Ramos (cell line): ENCODE results near the gene WDR45.

Experiments
- in situ Hi-C: fragments of 300-500 bp; cut with MboI; formaldehyde crosslinking; loops from one replicate; pipeline ENCODE4 v1.14.3; 2022; ENCODE audit warnings: low sequenced_read_pairs; ENCODE audit not compliant: unreplicated experiment

WDR45 gene

DNA sequence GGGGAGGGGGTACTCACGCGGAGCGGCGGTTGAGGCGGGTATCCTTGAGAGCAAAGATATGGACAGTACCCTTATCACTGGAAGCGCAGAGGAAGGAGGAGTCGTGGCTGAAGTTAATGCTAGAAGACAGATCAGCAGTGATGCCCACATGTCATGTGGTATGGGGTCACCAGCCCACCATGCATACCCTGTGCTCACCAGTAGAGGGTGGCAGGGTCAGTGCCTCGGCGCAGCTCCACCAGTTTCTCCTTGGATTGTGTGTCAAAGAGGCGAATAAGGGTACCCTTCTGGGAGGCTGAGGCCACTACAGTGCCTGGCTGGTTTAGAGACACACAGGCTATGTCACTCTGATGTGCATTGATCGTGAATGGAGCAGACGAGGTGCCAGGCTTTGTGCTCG is 4.3 kb downstream of the WDR45 start:
- in situ Hi-C loops: no loop called here

GRCh38 chrX:49073601-49074575 is 5.8 kb downstream of the WDR45 start, which contains the start of gene PRAF2:
TSS of gene PRAF2 (minus strand) at chrX:49074002. CDS start at chrX:49073987, 15 bp downstream.
- in situ Hi-C loops: no loop called here

DNA sequence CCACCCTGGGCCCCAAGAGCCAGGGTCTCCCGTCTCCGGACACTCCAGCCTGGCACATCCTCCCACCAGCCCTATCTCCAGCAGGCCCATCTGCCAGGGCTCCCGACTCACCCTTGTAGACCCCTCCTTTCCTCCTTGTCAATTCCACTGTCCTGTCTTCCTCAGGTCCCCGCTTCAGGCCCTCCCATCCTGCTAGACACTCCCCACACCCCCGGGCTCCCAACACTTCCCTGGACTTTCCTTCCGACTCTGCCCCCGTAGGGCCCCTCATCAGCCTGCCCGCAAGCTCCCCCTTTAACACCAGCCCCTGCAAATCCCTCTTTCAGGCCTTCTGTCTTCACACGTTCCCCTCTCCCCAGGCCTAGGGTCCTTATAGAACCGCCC is 7.0 kb downstream of the WDR45 start:
- in situ Hi-C loops: no loop called here

- in situ Hi-C loops: no loop called here
These were observed 7.6 kb downstream of the WDR45 start for GRCh38 chrX:49071877-49072711.

DNA sequence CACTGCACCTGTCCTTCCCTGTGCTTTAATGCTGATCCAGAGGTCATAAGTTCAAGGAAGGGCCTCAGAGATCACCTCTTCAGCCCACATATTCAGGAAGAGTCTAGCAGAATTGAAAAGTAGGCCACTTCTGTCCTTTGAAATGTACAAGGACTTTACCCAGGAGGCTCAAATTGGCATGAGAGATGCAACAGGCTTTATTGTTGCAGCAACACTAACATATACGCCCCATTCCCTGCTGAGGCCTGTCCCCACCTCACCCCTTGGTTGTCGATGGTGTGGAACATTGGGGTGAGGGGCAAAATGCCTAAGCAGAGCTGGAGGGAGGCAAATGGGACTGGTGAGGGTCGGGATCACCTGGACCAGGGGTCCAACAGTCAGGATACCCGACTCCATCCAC is 8.7 kb downstream of the WDR45 start:
- in situ Hi-C loops: no loop called here

- in situ Hi-C loops: no loop called here
These were observed 10.6 kb downstream of the WDR45 start for GRCh38 chrX:49069038-49069437.

- in situ Hi-C loops: no loop called here
These were observed 12.2 kb downstream of the WDR45 start for GRCh38 chrX:49067285-49068120.

- in situ Hi-C loops: no loop called here
These were observed 13.0 kb downstream of the WDR45 start for GRCh38 chrX:49066690-49067089.

GRCh38 chrX:49066278-49066677 is 13.4 kb downstream of the WDR45 start:
- in situ Hi-C loops: no loop called here

DNA sequence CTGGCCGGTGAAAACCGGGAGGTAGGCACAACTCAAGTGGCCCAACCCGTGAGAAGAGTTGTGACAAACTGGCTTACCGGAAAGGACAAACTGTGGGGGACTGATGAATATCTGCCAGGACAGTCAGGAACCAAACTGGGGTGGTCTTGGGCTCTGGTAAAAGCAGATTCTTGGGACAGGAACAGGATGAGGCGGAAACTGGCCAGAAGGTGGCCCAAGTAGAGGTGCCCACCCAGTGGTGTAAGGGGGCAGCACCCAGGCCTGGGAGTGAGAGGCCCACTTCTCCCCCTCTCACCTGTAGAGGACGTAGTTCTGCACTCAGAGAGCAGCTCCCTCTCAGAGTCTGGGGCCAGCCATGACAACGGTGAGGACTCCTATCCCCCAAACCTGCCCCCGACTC is 15.0 kb downstream of the WDR45 start:
- in situ Hi-C loops: no loop called here

- in situ Hi-C loops: no loop called here
These were observed 15.4 kb downstream of the WDR45 start for GRCh38 chrX:49064303-49064702.

DNA sequence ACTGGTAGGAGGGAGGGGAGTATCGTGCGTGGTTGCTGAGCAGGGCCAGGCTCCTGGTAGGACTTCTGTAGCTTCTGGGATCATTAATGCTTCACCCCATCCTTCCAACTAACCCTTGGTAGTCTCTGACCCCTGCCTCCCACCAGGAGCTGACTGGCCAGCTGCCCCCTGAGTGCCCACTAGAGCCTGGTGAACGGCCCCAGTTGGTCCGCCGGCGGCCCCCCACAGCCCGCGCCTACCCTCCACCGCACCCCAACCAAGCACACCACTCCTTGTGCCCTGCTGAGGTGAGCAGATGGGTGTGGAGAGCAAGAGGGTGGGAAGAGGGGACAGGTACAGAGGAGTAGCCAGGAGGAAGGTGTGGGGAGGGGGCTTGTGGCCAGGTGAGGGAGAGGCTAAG is 16.0 kb downstream of the WDR45 start:
- in situ Hi-C loops: no loop called here

- in situ Hi-C loops: no loop called here
These were observed 17.8 kb downstream of the WDR45 start for GRCh38 chrX:49061916-49062315.

GRCh38 chrX:49061490-49061889 is 18.2 kb downstream of the WDR45 start:
- in situ Hi-C loops: no loop called here

- in situ Hi-C loops: no loop called here
These were observed 18.8 kb downstream of the WDR45 start for GRCh38 chrX:49060914-49061313.

- in situ Hi-C loops: no loop called here
These were observed 20.0 kb downstream of the WDR45 start for GRCh38 chrX:49059681-49060085.

DNA sequence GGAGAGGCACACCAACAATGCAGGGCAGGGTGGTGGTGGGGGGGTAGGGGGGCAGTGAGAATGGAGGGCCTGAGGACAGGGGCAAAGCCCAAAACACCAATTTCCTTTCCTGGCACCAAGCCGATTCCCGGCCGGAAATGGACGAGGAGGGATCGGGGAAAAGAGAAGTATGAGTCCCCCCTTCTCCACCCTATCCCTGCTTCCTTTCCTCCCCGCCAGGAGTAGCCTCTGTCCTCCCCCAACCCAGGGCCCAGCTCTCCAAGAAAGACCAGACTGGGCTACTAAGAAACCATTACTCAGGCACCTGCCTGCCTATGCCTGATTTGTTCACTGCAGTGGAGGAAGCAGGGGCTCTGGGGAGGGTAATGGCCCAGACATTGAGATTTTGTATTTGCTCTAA is 20.5 kb downstream of the WDR45 start:
- in situ Hi-C loops: no loop called here

GRCh38 chrX:49058794-49059193 is 20.9 kb downstream of the WDR45 start, which contains the start of gene CCDC120:
TSS of gene CCDC120 (plus strand) at chrX:49058999. CDS start at chrX:49062042, 3,043 bp downstream.
- in situ Hi-C loops: no loop called here

DNA sequence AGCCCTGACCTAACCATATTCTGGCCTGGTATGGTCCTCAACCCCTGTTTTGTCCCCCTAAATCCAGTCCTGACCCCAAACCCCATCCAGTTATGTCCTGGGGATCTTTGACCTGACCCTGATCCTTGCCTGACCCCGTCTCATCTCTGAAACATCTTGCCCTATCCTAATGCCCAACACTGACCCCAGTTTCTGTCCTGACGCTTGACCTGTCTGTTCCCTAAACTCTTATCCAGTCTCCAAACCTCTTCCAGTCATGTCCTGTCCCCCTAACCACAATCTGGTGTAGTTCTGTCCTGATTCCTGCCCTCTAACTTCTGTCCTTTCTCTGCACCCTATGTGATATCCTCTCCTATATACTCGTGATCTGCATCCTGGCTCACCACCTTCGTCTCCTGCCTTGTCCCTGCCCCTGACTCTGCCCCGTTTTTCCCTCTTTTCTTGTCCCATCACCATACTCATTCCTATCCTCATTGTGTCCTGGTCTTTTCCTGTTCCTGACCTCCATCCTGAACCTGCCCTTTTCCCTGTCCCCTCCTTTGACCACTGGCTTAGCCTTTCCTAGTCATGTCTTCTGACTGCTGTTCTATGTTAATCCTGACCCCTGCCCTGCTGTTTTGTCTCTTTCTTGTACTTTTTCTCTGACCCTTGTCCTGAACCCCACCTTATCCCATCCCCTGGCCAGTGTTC is 25.5 kb downstream of the WDR45 start:
- in situ Hi-C loops: no loop called here
